ENCODE measurements around the gene SEC14L1.
A peak's percentile ranks its signal among the peaks of the same experiment; 100 is the strongest.
"Not testable (repeated sequence)": the region's sequence is repeated elsewhere in the genome, so short reads cannot be mapped to it uniquely, and the experiment has no call there.

The SEC14L1 gene

DNA sequence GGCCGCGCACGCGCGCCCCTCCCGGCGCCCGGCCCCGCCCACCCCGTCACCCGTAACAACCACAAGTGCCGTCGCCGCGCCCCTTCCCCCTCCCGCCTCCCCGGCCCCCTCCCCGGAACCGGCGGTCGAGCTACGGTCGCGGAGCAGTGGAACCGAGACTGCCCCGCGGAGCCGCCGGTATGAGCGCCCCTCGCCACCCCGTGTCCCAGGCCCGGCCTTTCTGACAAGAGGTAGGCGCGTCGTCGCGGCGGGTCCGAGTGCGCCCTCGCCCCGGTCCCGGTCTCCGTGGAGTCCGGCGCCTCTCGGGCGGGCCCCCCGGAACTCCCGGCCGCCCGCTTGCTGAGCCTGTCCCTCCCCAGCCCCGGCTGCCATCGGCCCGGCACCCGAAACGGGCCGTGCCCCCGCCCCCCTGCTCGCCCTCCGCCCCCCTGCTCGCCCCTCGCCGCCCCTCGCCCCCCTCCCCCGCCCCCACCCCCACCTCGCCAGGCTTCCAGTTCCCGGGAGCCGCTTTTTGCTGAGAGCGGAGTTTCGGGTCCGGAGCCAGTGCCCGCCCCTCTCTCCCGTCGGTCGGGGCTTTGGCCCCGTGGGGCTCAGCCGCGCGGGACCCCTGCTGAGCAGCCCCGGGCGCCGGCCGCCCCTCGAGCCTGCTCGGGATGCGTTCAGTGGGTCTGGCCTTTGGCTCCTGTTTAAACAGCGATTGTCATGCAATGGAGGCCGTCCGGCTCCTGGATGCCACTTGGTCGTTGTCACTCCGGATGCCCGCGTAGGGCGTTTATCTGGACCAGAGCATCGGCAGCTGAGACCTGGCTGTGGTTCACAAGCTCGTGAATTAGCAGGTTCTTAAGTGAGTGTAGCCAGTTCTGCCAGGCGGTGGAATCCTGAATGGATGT is at the start of gene SEC14L1:
SEC14L1 (plus strand) TSS at position 92 of the 890 bp plus-strand sequence. CDS start 2,628 bp downstream, outside the sequence.
- peak in 1 of 2 donors; percentile 24 for DNase-seq (ENCODE audit: low read depth in 2 of 2)

DNA sequence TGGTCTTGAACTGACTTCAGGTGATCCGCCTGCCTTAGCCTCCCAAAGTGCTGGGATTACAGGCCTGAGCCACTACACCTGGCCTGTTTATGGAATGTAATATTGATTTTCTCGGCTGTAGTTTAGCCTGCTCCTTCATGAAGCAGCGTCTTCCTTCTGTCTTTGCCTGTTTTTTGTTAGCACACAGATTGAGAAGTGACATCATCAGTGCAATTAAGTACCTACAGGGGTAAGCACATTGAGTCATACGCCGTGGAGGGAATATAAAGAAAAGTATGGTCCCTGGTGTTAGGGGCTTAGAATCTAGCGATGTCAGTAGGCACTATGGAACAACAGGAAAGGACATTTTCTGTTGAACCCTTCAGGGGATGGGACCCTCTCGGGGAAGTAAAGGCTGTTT is 48.7 kb upstream of the SEC14L1 start:
- DNase-seq (ENCODE audit: low read depth in 2 of 2): no peak

DNA sequence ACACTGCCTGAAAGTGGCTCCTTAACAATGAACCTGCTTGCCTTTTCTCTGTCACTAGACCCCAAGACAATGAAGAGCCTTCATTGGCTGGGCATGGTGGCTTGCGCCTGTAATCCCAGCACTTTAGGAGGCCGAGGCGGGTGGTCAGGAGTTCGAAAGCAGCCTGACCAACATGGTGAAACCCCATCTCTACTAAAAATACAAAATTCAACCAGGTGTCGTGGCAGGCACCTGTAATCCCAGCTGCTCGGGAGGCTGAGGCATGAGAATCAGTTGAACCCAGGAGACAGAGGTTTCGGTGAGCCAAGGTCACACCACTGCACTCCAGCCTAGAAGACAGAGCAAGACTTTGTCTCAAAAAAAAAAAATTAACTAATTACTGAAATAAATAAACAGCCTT is 45.3 kb upstream of the SEC14L1 start:
- DNase-seq (ENCODE audit: low read depth in 2 of 2): no peak

DNA sequence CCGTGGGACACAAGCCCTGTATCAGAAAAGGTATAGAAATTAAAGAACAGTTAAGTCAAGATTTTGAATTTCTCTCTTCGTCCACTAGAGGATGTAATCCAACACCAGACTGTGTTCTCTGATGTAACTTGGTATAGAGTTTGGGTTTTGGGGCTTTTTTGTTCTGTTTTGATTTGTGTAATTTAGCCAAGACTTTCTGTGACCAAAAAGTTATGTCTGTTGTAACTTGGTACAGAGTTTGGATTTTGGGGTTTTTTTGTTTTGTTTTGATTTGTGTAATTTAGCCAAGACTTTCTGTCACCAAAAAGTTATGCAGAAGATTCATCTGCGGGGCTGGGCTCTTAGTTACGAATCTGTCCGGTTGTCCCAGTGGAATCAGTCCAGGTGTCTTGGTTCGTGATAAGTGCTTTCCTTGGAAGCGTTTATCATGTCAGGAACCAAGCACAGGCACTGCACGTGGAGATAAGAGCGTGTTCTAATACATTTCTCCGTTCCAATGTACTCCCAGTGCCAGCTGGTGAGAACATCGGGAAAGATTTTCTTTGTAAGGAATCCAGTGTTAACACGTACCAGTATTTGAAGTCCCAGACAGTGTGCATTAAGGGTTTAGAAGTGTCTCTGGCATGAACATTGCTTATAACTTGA is 44.1 kb upstream of the SEC14L1 start:
- DNase-seq (ENCODE audit: low read depth in 2 of 2): no peak

DNA sequence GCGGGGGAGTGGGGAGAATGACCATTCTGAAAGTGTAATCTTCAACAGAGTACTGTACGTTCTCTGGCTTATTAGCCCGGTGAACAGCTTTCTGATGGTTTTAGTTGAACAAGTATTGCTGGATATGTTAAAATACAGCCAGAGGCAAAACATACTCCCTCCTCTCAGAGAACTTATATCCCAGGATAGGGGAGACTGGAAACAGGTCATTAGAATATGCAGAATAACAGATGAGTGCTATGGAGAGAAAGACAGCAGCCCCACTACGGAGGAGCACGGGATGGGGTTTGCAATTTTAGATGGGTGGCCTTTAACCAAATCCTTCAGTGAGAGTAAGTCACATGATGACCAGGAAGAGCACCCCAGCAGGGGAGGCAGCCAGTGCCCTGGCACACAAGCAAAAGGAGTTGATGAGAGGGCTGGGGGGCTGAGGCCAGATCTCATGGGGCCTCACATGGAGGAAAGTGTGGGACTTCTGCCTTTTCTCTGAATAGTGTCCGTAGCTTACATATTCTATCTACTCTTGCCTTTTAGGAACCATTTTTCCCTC is 43.1 kb upstream of the SEC14L1 start:
- no peak for DNase-seq (ENCODE audit: low read depth in 2 of 2)

DNA sequence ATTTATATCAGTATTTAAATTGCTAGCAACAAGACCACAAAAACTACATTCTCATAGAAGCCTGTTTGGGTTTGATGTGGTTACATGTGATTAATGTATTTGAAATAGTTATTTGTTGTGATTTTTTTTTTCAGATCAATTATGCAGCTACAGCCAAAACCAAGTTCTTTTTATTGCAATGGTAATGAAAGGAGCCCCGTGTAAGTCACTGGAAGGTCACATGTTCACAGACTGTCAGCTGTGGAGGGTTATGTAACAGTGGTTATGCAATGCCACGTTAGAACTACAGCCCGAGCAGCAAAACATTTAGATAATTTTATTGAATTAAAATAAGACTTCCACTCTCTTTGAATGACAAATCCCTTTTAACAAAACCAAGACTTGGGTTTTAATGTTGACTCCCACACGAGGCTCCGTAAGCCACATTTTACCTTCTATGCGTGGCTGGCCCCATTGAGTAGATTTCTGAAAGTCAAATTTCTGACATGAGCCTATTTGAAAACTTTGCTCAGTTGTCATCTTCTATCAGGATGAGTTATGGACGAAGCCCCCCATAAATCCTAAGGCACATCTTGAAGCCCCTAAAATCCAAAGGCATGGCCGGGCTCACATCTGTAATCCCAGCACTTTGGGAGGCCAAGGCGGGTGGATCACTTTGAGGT is 41.8 kb upstream of the SEC14L1 start:
- no peak for DNase-seq (ENCODE audit: low read depth in 2 of 2)

DNA sequence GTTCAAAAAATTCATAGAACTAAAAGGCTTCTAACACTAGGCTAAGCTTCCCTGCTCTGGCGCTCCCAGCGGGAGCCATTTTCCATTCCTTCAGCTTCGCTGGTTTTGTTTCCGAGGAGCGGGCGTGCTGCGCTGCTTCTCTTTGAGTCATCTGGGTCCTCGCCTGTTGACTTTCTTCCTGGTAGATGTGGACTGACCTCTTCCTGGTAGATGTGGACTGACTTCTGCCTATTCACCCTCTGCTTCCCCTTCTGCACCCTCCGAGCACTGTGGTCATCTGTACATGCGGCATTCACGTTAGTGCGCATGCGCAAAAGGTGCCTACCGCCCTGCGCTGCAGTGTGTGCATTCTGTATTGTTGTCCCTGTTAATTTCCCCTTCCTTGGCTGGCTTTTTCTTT is 40.8 kb upstream of the SEC14L1 start:
- DNase-seq (ENCODE audit: low read depth in 2 of 2): no peak

DNA sequence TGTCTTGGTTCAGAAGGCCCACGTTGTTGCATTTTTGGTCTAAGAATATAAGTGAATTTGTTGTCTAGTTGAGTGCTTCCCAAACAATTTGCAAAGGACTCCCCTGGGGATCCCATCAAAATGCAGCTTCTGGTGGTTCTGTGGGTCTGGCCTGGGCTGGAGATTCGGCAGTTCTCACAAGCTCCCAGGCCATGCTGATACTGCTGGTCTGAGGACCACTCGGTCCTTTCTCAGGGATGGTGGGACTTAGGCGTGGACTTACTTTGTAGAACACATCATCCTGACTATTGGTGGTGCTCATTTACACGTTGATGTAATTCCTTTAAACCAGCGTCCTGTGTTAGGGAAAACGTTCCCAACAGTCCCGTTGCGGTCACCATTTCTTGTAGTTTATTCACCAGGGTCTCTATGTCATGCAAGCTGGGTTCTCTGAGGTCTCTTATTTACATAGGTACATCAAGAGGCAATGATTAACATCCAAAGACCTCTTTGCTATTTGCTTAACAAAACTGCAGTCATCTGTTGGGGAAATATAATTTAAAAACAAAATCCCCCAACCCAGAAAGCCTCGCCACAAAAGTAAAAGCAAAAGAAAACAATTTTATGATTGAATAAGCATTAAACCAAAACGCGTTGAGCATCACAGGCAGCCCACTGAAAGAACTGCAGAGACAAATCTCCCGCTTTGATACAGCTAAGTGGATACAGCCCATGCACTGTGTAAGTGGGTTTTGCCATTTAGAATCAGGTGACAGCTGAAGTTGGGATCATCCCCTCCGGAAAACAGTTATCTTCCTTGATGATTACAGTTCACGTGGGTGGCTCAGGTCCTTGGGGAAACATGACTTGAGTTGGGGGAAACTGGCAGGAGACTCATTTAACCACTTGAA is 39.0 kb upstream of the SEC14L1 start:
- DNase-seq (ENCODE audit: low read depth in 2 of 2): no peak

DNA sequence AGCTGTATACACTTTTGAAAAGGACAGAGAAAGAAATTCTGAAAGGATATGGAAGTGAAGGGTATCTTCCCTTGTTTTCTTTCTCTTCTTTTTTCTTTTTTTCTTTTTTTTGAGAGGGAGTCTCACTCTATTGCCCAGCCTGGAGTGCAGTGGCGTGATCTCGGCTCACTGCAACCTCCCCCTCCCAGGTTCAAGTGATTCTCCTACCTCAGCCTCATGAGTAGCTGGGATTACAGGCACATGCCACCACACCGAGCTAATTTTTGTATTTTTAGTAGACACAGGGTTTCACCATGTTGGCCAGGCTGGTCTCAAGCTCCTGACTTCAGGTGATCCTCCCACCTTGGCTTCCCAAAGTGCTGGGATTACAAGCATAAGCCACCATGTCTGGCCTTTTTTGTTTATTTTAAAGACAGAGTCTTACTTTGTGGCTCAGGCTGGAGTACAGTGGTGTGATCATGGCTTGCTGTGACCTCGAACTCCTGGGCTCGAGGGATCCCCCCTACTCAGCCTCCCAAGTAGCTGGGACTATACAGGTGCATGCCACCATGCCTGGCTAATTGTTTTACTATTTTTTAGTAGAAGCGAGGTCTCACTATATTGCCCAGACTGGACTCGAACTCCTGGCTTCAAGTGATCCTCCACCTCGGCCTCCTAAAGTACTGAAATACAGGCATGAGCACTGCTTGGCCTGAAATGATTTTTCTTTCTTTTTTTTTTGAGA is 38.2 kb upstream of the SEC14L1 start:
- DNase-seq (ENCODE audit: low read depth in 2 of 2): not testable (repeated sequence)

DNA sequence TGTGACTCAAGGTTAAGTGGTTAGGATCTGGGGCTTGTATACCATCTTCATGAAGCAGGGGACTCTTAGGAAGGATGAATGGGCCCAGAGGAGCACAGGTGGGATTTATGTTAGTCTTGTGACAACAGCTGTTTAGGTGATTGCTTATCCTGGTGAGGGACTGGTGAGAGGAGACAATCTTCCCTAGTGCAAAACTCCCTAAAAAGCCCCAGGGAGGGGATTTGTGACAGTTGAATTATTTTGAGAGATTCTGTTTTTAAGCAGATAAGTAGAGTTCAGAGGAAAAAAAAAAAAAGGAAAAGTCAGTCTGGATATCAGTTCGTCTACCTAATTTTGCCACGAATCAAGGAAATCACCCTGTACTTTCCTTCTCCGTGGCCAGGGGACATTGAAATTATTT is 35.1 kb upstream of the SEC14L1 start:
- no peak for DNase-seq (ENCODE audit: low read depth in 2 of 2)

DNA sequence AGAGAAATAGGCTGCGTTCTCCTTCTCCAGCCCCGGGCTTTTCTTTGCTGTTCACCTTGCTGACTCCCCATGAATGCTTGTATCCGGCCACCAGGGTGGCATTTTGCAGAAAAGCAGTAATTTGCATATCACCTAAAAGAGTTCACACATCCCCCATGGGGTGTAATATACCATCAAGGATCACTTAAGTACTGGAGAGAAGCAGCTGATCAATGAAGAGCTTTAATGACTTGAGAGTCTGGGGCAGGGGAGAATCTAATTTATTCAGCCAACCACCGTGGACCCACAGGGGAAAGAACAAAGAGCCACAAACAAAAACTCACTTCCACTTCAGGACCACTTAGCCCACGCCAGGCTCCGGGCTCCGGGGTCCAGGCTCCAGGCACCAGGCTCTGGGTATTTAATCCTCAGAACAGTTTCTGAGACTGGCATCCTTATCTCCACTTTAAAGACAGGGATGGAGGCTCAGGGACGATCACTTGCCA is 33.9 kb upstream of the SEC14L1 start:
- no peak for DNase-seq (ENCODE audit: low read depth in 2 of 2)

DNA sequence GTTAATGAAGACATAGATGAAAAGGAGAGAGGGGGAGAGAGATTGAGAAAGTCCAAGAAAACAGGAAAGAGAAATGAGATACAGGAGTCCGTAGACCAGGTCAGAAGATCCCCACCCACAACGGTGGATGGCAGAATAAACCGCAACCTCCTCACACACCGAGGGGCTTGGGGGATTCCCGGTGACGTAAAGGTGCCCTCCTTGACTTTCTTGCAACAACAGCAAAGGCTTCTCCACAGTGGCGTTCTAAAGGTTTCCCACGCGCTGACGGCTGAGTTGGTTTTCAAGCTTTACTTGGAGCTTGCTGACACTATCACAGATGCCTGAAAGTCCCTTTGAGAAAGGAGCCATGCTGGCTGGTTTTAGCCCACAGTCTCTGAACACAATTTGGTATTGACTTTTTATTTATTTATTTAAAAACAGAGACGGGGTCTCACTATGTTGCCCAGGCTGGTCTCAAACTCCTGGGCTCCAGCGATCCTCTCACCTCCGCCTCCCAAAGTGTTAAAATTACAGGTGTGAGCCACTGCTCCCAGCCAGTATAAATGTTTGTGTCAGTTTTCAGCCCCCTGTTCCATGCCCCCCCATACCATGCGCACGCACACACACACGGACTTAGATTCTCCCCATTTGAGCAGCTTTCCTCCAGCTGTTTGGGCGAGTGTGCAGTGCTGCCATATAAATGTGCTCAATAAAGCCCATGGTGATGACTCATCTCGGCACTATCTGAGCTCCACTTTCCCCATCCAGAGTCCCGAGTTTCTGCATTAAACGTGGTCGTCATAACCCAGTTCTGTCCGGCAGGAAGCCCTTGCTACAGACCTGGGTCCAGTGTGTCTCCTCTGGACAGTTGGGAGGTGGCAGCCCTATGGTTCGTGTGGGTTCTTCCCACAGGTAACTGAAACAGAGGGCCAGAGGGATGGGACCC is 33.0 kb upstream of the SEC14L1 start:
- DNase-seq (ENCODE audit: low read depth in 2 of 2): peak; percentile 68 to 82

DNA sequence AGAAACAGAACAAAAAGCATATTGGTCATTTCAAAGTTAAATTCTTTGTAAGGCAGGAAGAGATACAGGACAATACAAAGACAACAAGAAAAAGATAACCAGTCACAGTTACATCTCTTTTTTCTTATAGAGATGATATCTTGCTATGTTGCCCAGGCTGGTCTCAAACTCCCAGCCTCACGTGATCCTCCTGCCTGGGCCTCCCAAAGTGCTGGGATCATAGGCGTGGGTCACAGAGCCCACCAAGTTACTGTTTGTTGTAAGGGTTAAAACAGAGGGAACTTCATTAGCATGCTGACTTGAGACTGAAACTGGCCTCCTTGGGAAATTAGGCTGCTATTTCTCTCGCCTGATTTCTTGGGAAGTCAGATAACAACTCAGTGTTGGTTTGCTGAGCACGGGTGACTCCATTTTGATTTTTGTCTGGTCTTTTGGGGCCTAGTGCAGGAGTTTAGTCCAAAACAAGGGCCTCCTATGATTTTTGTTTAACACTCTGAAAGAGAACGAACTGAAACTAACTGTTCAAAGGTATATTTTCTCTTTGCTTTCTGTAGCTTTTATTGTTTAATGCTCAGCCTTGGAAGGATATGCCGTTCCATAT is 31.5 kb upstream of the SEC14L1 start:
- no peak for DNase-seq (ENCODE audit: low read depth in 2 of 2)

DNA sequence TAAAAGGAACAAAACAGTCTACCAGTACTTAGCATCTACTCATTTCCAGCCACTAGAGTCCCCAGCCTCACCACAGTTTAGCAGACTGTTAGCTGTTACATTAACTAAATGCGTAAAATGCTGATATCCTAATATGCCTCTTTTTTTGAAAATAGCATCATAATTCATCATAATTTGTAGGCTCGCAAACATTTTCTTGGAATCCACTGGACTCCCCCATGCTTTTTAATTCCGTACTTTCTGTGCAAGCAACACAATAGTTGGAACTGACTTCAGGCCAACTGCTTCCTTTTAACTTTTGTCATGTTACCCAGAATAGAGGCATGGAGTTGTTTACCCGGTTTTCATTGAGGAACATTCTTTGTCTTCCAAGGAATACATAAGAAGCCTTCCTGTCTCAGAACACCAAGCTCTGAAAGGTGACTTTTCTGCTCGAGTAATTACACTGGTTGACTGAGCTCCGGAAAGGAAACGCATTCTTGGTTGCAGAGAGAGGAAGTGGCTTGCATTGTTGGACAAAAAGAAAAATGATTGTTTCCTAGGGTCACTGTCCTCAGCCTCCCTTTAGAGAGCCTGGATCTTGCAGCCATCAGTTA is 30.9 kb upstream of the SEC14L1 start:
- DNase-seq (ENCODE audit: low read depth in 2 of 2): no peak

DNA sequence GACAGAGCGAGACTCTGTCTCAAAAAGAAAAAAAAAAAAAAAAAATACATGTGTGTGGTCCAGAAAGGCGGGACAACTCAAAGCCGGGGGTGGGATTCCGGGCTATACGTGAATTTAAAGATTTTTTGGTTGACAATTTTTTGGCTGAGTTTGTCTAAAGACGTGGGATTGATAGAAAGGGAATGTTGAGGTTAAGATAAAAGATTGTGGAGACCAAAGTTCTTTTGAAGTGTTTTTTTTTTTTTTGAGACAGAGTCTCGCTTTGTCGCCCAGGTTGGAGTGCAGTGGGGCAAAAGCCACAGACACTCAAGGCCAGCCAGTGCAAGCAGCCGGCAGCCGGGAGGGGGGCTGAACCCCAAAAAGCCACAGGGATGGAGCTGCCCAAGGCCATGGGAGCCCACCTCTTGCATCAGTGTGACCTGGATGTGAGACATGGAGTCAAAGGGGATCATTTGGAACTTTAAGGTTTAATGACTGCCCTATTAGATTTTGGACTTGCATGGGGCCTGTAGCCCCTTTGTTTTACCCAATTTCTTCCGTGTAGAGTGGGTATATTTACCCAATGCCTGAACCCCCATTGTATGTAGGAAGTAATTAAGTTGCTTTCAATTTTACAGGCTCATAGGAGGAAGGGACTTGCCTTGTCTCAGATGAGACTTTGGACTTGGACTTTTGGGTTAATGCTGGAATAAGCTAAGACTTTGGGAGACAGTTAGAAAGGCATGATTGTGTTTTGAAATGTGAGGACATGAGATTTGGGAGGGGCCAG is 29.4 kb upstream of the SEC14L1 start:
- not testable (repeated sequence) for DNase-seq (ENCODE audit: low read depth in 2 of 2)

DNA sequence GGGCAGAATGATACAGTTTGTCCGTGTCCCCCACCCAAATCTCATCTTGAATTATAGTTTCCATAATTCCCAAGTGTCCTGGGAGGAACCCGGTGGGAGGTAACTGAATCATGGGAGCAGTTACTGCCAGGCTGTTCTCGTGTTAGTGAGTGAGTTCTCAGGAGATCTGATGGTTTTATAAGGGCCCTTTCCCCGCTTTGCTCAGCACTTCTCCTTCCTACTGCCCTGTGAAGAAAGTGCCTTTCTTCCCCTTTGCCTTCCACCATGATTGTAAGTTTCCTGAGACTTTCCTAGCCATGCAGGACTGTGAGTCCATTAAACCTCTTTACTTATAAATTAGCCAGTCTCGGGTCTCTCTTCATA is 28.9 kb upstream of the SEC14L1 start:
- no peak for DNase-seq (ENCODE audit: low read depth in 2 of 2)

DNA sequence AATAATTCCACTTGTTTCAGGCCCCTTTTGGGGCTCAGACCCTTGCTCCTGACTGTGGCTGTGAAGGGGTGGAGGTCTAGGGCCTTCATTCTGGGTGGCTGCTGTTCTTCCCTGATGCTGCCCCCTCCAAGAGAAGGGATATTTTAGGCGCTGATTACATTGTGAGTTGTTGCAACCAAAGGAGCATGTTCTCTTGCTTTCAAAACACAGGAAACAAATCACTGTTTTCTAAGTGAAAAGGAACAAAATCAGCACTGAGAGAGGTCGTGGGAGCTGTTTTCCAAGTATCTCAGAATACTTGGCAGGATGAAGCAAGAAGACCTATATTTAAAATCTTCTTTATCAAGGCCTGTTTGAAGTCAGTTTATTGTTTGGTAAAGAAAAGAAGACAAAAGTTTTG is 25.3 kb upstream of the SEC14L1 start:
- DNase-seq (ENCODE audit: low read depth in 2 of 2): no peak

DNA sequence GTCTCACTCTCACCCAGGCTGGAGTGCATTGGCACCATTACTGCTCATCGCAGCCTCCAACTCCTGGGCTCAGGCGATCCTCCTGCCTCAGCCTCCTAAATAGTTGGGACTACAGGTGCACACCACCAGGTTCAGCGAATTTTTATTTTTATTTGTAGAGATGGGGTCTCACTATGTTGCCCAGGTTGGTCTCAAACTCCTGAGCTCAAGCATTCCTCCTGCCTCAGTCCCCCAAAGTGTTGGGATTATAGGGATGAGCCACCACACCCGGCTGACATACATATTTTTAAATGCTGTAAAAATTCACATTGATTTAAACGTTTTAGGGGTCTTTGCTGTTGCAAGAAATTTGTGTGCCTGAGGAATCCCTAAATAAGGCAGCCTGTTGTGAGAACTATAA is 24.8 kb upstream of the SEC14L1 start:
- DNase-seq (ENCODE audit: low read depth in 2 of 2): no peak
